LNCaP clone FGC (cell line): Measurements from ENCODE around the gene NUAK1.

Experiments used
- DNase-seq: peaks from one replicate; pipeline ENCODE4 v3.0.0-alpha.2; 2011; ENCODE audit warnings: low read depth
- H3K4me3 ChIP-seq: 2 replicates; pipeline ENCODE4 v1.5.1; 2011; ENCODE audit warnings: mild to moderate bottlenecking, low read depth, low read length, control low read depth
- TF ChIP-seq, protein P1 (sequence below): IDR thresholded peaks from 2 replicates; pipeline ENCODE4 v1.5.1; 2012; ENCODE audit warnings: mild to moderate bottlenecking; ENCODE audit not compliant: control insufficient read depth, insufficient read depth; ENCODE audit errors: extremely low read depth

NUAK1 gene

DNA sequence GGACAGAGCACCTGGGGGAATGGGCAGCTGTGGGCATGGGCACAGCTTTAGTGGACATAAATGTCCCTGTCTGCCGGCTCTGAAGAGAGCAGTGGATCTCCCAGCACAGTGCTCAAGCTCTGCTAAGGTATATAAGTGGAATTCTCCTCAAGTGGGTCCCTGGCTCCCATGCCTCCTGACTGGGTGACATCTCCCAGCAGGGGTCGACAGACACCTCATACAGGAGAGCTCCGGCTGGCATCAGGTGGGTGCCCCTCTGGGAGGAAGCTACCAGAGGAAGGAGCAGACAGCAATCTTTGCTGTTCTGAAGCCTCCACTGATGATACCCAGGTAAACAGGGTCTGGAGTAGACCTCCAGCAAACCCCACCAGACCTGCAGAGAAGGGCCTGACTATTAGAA lies 25.0 kb upstream of the NUAK1 start:
- no peak overlapping the region for H3K4me3 ChIP-seq
- TF ChIP-seq, protein P1, sequence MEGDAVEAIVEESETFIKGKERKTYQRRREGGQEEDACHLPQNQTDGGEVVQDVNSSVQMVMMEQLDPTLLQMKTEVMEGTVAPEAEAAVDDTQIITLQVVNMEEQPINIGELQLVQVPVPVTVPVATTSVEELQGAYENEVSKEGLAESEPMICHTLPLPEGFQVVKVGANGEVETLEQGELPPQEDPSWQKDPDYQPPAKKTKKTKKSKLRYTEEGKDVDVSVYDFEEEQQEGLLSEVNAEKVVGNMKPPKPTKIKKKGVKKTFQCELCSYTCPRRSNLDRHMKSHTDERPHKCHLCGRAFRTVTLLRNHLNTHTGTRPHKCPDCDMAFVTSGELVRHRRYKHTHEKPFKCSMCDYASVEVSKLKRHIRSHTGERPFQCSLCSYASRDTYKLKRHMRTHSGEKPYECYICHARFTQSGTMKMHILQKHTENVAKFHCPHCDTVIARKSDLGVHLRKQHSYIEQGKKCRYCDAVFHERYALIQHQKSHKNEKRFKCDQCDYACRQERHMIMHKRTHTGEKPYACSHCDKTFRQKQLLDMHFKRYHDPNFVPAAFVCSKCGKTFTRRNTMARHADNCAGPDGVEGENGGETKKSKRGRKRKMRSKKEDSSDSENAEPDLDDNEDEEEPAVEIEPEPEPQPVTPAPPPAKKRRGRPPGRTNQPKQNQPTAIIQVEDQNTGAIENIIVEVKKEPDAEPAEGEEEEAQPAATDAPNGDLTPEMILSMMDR, result no peak
- no peak for DNase-seq

- no peak overlapping the region for H3K4me3 ChIP-seq
- TF ChIP-seq, protein P1, result no peak
- no peak for DNase-seq
These were observed 22.7 kb upstream of the NUAK1 start for GRCh38 chr12:106161491-106161890.

DNA sequence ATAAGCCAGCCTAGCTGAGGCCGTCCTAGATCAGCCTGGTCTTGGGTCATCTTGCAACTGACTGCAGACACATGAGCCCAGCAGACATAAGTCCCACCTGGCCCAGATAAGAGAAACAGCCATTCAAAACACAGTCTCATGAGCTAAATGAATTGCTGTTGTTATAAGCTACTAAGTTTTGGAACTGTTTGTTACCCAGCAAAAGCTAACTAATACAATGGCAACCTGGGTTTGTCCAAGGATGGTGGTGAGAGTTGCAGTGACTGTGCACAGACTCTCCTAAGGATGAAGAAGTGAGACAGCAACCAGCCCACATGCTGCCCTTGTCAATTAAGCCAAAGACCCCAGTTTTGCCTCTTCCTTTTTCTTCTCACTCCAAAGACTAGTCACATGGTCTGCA lies 22.2 kb upstream of the NUAK1 start:
- no peak overlapping the region for H3K4me3 ChIP-seq
- no peak for DNase-seq
- TF ChIP-seq, protein P1, result no peak

- H3K4me3 ChIP-seq, result no peak overlapping the region
- DNase-seq, result no peak
- TF ChIP-seq, protein P1, result no peak
These were observed 19.0 kb upstream of the NUAK1 start for GRCh38 chr12:106157802-106158201.

DNA sequence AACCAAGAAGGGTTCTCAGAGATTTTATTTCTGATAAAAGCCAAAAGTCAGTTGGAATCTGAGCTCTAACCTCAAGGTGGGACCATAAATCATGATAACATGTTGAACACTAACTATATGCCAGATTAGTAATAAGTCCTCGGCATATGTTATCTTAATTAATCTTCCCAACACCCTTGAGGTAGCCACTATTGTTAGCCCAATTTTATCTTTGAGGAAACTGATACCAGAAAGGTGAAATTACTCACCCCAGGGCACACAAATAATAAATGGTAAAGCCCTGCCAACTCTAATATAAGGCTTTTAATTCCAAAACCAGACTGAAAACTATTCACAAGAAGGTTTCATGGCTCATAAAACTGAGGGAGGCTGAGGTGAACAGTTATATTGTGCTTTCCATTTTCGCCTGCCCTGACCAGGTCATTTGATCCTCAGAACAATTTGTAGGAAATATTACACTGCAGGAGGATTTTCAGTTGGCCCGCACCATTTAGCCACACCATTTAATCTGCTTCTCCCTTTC lies 16.1 kb upstream of the NUAK1 start:
- TF ChIP-seq, protein P1, result no peak
- H3K4me3 ChIP-seq, result no peak overlapping the region
- no peak for DNase-seq

- TF ChIP-seq, protein P1, result no peak
- no peak for DNase-seq
- no peak overlapping the region for H3K4me3 ChIP-seq
These were observed 13.6 kb upstream of the NUAK1 start for GRCh38 chr12:106152334-106152733.

DNA sequence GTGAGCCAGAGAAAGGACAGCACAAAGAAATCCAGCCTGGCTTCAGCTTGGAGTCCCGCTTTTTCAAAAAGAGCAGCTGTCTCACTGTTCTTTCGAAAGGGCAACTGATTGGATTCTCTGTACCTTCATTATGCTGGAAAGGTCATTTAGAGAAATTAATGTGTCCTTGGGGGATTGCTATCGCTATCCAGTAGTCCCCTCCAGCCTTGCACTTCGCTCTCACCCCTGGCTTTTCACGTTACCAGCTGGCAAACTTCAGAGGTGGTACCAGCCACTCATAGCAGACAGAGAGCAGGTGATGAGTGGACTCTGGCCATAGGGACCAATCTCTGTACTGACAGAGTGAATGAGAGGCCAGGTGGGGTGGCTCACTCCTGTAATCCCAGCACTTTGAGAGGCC lies 11.8 kb upstream of the NUAK1 start:
- H3K4me3 ChIP-seq, result no peak overlapping the region
- DNase-seq, result no peak

More for the DNA sequence above, 11.8 kb upstream of the NUAK1 start:
- TF ChIP-seq, protein P1, result no peak
